DND-41 (cell line): ENCODE data around the gene S100PBP.

Experiments
- ATAC-seq: fragments of 200-7000 bp; cut with Tn5 transposase; 3 replicates; pipeline ENCODE4 v1.9.1; 2021; ENCODE audit warnings: low read depth; ENCODE audit not compliant: insufficient read depth
- DNase-seq: peaks from one replicate; pipeline ENCODE4 v3.0.0-alpha.2; 2020
- H2AFZ ChIP-seq: 2 replicates; pipeline ENCODE4 v1.6.0; 2012; ENCODE audit warnings: low read depth, low read length
- H3K27ac ChIP-seq: 2 replicates; pipeline ENCODE4 v1.5.1; 2012; ENCODE audit warnings: low read length, inconsistent platforms
- H3K27me3 ChIP-seq: fragments of 200-600 bp; sonication (generic); 2 replicates; pipeline ENCODE4 v1.6.0; 2012; ENCODE audit warnings: low read length, mild to moderate bottlenecking, inconsistent platforms; ENCODE audit not compliant: insufficient read depth, poor library complexity
- H3K36me3 ChIP-seq: 2 replicates; pipeline ENCODE4 v1.5.1; 2012; ENCODE audit warnings: low read length, inconsistent platforms; ENCODE audit not compliant: insufficient read depth
- H3K4me1 ChIP-seq: 2 replicates; pipeline ENCODE4 v1.5.1; 2012; ENCODE audit warnings: mild to moderate bottlenecking, low read length; ENCODE audit not compliant: insufficient read depth
- H3K4me2 ChIP-seq: 2 replicates; pipeline ENCODE4 v1.6.0; 2012; ENCODE audit warnings: mild to moderate bottlenecking, moderate library complexity, low read length, inconsistent platforms; ENCODE audit not compliant: insufficient read depth
- H3K4me3 ChIP-seq, 2 experiments: fragments of 200-600 bp in 1 of 2; shearing (Covaris generic) in 1 of 2; 2 replicates each; pipeline ENCODE4 v1.5.1; 2012 to 2016; ENCODE audit warnings: inconsistent platforms in 2 of 2, low read length in 2 of 2, mild to moderate bottlenecking in 2 of 2, low read depth in 1 of 2, moderate library complexity in 1 of 2
- H3K79me2 ChIP-seq: 2 replicates; pipeline ENCODE4 v1.6.0; 2012; ENCODE audit warnings: low read length, inconsistent platforms; ENCODE audit not compliant: insufficient read depth
- H3K9ac ChIP-seq: 2 replicates; pipeline ENCODE4 v1.6.0; 2012; ENCODE audit warnings: low read depth, mild to moderate bottlenecking, inconsistent platforms, low read length, moderate library complexity
- H3K9me3 ChIP-seq: 2 replicates; pipeline ENCODE4 v1.5.1; 2012; ENCODE audit warnings: low read length, moderate library complexity, mild to moderate bottlenecking, inconsistent platforms; ENCODE audit not compliant: insufficient read depth, severe bottlenecking
- H4K20me1 ChIP-seq: 2 replicates; pipeline ENCODE4 v1.6.0; 2012; ENCODE audit warnings: low read length; ENCODE audit not compliant: insufficient read depth
- CTCF ChIP-seq: IDR thresholded peaks from 2 replicates; pipeline ENCODE4 v1.5.1; 2012; ENCODE audit warnings: borderline replicate concordance, low read length, moderate library complexity, mild to moderate bottlenecking; ENCODE audit not compliant: poor library complexity, severe bottlenecking; ENCODE audit errors: extremely low read depth
- EZH2 ChIP-seq: IDR thresholded peaks from 3 replicates; pipeline ENCODE4 v1.6.1; 2012; ENCODE audit warnings: borderline replicate concordance, low read depth, mild to moderate bottlenecking, moderate library complexity, low read length, inconsistent platforms; ENCODE audit not compliant: severe bottlenecking

S100PBP gene

DNA sequence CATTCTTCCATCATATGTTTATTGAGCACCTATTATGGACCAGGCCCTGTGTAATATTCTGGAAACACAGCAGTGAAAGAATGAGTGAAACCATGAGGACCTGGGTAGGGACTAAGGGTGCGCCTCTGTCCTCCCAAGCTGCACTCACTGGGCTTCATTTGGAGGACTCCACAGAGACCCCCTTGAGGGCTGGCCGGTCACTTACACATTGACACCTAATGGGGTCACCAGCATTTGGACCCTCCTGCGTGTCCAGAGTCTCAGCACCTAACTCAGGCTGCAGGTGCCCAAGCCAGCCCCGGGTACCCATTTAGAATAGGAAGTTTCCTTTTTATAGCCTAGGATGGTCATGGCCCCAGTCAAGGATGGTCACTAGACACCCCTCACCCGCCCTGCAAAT is 56.0 kb downstream of the S100PBP start:
- H2AFZ ChIP-seq = no peak overlapping the region
- peak overlapping the region; percentile 3; the same call in 1 of the 2 replicates for H3K27ac ChIP-seq
- no peak overlapping the region for H3K4me3 ChIP-seq
- peaks cover 20% of the 10 kb centered on the region for H3K4me1 ChIP-seq
- DNase-seq (no peak), ATAC-seq (no peak)
- no peaks in the 10 kb centered on the region for H3K27me3 ChIP-seq
- no peaks in the 10 kb centered on the region; the same call in 1 of the 2 replicates for H4K20me1 ChIP-seq
- H3K79me2 ChIP-seq = no peaks in the 10 kb centered on the region
- no peak for TF ChIP-seq CTCF
- TF ChIP-seq EZH2 = no peak
- peak overlapping the region; percentile 70 for H3K4me2 ChIP-seq
- H3K36me3 ChIP-seq = no peaks in the 10 kb centered on the region
- H3K9ac ChIP-seq = peak overlapping the region; percentile 41; the same call in 1 of the 2 replicates
- no peaks in the 10 kb centered on the region for H3K9me3 ChIP-seq

DNA sequence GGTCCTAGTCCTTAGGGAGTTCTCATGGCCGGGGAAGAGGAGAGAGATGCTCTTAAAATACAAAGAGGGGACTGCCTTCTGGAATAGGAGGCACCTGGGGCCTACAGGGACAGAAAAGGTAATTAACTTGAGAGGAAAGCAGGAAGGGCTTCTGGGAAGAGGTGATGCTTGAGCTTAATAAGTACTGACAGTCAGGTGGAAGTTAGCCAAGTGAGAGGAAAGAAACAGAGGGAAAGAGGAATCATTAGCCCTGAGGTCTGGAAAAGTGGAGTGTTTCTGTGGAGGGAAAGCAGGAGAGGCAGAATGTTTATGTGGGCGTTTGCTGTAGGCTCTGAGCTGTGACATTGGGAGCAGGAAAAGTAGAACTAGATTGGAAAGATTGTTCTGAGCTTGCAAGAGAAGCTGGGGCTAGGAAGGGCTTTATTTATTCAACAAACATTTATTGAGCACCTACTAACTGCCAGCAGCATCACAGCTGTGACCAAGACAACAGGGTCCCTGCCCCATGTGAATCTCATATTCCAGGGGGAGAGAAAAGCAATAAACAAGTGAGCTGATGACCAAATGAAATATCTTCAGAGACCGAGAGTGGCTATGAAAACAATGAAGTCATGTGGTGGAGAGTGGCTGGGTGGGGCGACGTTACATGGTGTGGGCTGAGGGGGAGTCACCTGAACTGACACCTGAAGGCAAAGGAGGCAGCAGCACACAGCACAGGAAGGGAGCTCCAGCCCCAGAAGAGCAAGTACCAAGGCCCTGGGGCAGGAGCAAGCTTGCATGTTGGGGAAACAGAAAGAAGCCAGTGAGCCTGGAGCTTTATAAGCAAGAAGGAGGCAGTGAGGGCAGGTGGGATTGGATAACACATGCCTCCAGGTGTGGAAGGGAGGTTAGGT is 57.7 kb downstream of the S100PBP start:
- Histone ChIP-seq H3K36me3 (no peaks in the 10 kb centered on the region), H3K4me3 (no peak overlapping the region), H3K79me2 (no peaks in the 10 kb centered on the region), H3K27ac (no peak overlapping the region), H4K20me1 (no peaks in the 10 kb centered on the region; the same call in 1 of the 2 replicates), H3K4me2 (no peak overlapping the region), H3K9me3 (no peaks in the 10 kb centered on the region), H3K4me1 (peaks cover 20% of the 10 kb centered on the region), H3K9ac (no peak overlapping the region), H3K27me3 (no peaks in the 10 kb centered on the region), H2AFZ (no peak overlapping the region)
- ATAC-seq (no peak), DNase-seq (no peak)
- TF ChIP-seq CTCF = no peak
- TF ChIP-seq EZH2 = no peak

GRCh38 chr1:32876341-32877210 is 59.1 kb downstream of the S100PBP start:
- Histone ChIP-seq H2AFZ (peak overlapping the region; percentile 44; the same call in 1 of the 2 replicates), H4K20me1 (no peaks in the 10 kb centered on the region; the same call in 1 of the 2 replicates), H3K4me1 (peaks cover 20% of the 10 kb centered on the region), H3K9me3 (no peaks in the 10 kb centered on the region), H3K9ac (no peak overlapping the region), H3K27ac (no peak overlapping the region), H3K4me2 (no peak overlapping the region), H3K27me3 (no peaks in the 10 kb centered on the region), H3K36me3 (no peaks in the 10 kb centered on the region), H3K4me3 (no peak overlapping the region), H3K79me2 (no peaks in the 10 kb centered on the region)
- ATAC-seq (peak; percentile 71), DNase-seq (peak; percentile 69)
- TF ChIP-seq EZH2 = no peak
- peak; percentile 97 for TF ChIP-seq CTCF
